ENCODE results near the gene BRD4. TPM values are rescaled to one million over a fixed set of nuclear protein-coding genes. Genes with fewer than 3 reads are reported as not detected.
A peak's percentile ranks its signal among the peaks of the same experiment; 100 is the strongest.

The BRD4 gene
- total and polyA plus RNA-seq, 2 experiments from 2014 or later = 63.8 to 115 TPM

DNA sequence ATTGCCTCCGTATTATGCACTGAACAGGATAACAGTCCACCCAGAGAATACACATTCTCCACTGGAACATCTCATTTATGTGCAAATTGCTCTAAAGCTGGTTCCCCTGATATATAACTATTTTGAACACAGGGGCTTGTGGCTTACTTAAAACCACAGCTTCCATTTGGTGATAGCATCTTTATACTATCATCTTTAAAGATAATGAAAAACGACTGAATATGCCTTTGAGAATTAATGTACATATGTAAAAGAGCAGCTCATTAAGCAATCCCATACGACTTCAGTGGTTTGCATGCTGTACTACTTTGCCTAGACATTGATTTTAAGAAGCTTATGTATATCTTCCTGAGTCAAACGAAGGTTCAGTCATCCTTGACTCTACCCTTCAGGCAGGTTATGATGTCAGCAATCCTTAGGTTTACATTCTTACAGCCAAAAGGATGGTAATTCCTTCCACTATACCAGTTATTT lies 40.8 kb downstream of the BRD4 start:
- no peak for DNase-seq (ENCODE audit: low spot score)
- no peak for ATAC-seq
- H3K9me2 ChIP-seq (ENCODE audit: insufficient read depth) = no peaks in the 10 kb centered on the region
- Mint-ChIP-seq H3K27me3 (ENCODE audit: insufficient read depth, low read depth, poor library complexity) (peaks cover 2% of the 10 kb centered on the region), H3K36me3 (ENCODE audit: low read depth) (peaks cover 18% of the 10 kb centered on the region), H3K4me3 (no peak overlapping the region), H3K27ac (no peak overlapping the region), H3K4me1 (peaks cover 86% of the 10 kb centered on the region), H3K9me3 (no peaks in the 10 kb centered on the region)
- no peak overlapping the region for H2AFZ ChIP-seq
- H3K4me1 ChIP-seq (ENCODE audit: insufficient read depth) = peaks cover 87% of the 10 kb centered on the region
- peaks cover 99% of the 10 kb centered on the region for H4K20me1 ChIP-seq (replicated peaks; ENCODE audit: insufficient read depth)
- H3K27me3 ChIP-seq (ENCODE audit: insufficient read depth) = no peaks in the 10 kb centered on the region
- H3K27ac ChIP-seq (ENCODE audit: low read depth) = no peak overlapping the region
- peaks cover 4% of the 10 kb centered on the region for H3F3A ChIP-seq (replicated peaks; ENCODE audit: low read depth)
- H3K4me2 ChIP-seq = peak overlapping the region; percentile 23; the same call in 1 of the 2 replicates
- no peak overlapping the region for H3K4me3 ChIP-seq
- TF ChIP-seq ZNF331 (CRISPR knock-in tag; IDR thresholded peaks at IDR 0.05; ENCODE audit: low read depth) = no peak
- no peak for TF ChIP-seq STAT1 (IDR thresholded peaks at IDR 0.05; ENCODE audit: unreplicated experiment)
- TF ChIP-seq, protein P1, sequence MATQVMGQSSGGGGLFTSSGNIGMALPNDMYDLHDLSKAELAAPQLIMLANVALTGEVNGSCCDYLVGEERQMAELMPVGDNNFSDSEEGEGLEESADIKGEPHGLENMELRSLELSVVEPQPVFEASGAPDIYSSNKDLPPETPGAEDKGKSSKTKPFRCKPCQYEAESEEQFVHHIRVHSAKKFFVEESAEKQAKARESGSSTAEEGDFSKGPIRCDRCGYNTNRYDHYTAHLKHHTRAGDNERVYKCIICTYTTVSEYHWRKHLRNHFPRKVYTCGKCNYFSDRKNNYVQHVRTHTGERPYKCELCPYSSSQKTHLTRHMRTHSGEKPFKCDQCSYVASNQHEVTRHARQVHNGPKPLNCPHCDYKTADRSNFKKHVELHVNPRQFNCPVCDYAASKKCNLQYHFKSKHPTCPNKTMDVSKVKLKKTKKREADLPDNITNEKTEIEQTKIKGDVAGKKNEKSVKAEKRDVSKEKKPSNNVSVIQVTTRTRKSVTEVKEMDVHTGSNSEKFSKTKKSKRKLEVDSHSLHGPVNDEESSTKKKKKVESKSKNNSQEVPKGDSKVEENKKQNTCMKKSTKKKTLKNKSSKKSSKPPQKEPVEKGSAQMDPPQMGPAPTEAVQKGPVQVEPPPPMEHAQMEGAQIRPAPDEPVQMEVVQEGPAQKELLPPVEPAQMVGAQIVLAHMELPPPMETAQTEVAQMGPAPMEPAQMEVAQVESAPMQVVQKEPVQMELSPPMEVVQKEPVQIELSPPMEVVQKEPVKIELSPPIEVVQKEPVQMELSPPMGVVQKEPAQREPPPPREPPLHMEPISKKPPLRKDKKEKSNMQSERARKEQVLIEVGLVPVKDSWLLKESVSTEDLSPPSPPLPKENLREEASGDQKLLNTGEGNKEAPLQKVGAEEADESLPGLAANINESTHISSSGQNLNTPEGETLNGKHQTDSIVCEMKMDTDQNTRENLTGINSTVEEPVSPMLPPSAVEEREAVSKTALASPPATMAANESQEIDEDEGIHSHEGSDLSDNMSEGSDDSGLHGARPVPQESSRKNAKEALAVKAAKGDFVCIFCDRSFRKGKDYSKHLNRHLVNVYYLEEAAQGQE (IDR thresholded peaks at IDR 0.05; ENCODE audit: unreplicated experiment) = no peak
- TF ChIP-seq JUNB (IDR thresholded peaks at IDR 0.05; ENCODE audit: unreplicated experiment) = no peak
- no peak for TF ChIP-seq EZH2 (IDR thresholded peaks at IDR 0.05; ENCODE audit: low read depth, unreplicated experiment)
- no peak for TF ChIP-seq EZH2phosphoT487 (IDR thresholded peaks at IDR 0.05; ENCODE audit: unreplicated experiment)
- H3K79me2 ChIP-seq (replicated peaks; ENCODE audit: insufficient read depth) = peaks cover 100% of the 10 kb centered on the region
- H3K36me3 ChIP-seq (ENCODE audit: insufficient read depth) = no peaks in the 10 kb centered on the region

- peak overlapping the region; percentile 25; the same call in 1 of the 2 replicates for H3K4me2 ChIP-seq
- H3K27ac ChIP-seq (ENCODE audit: low read depth) = 0 out of 2 replicates have a peak overlapping the region, but pooled peaks have one; percentile 42
- peaks cover 91% of the 10 kb centered on the region for H3K4me1 ChIP-seq (ENCODE audit: insufficient read depth)
- H3K9me2 ChIP-seq (ENCODE audit: insufficient read depth) = no peaks in the 10 kb centered on the region
- no peak overlapping the region for H3K4me3 ChIP-seq
- no peak overlapping the region; the same call in 2 of the 3 replicates for H3K4me3 Mint-ChIP-seq
- H4K20me1 ChIP-seq (replicated peaks; ENCODE audit: insufficient read depth) = peaks cover 99% of the 10 kb centered on the region
- ATAC-seq (no peak), DNase-seq (ENCODE audit: low spot score) (no peak)
- H3K36me3 Mint-ChIP-seq (ENCODE audit: low read depth) = peaks cover 13% of the 10 kb centered on the region
- H3K9me3 Mint-ChIP-seq = no peaks in the 10 kb centered on the region
- H3F3A ChIP-seq (replicated peaks; ENCODE audit: low read depth) = peaks cover 4% of the 10 kb centered on the region
- peaks cover 86% of the 10 kb centered on the region for H3K4me1 Mint-ChIP-seq
- no peaks in the 10 kb centered on the region for H3K27me3 ChIP-seq (ENCODE audit: insufficient read depth)
- no peak overlapping the region for H2AFZ ChIP-seq
- H3K27me3 Mint-ChIP-seq (ENCODE audit: insufficient read depth, low read depth, poor library complexity) = peaks cover 4% of the 10 kb centered on the region
- peaks cover 100% of the 10 kb centered on the region for H3K79me2 ChIP-seq (replicated peaks; ENCODE audit: insufficient read depth)
- H3K27ac Mint-ChIP-seq = no peak overlapping the region
- no peaks in the 10 kb centered on the region for H3K36me3 ChIP-seq (ENCODE audit: insufficient read depth)
- TF ChIP-seq, protein P2, sequence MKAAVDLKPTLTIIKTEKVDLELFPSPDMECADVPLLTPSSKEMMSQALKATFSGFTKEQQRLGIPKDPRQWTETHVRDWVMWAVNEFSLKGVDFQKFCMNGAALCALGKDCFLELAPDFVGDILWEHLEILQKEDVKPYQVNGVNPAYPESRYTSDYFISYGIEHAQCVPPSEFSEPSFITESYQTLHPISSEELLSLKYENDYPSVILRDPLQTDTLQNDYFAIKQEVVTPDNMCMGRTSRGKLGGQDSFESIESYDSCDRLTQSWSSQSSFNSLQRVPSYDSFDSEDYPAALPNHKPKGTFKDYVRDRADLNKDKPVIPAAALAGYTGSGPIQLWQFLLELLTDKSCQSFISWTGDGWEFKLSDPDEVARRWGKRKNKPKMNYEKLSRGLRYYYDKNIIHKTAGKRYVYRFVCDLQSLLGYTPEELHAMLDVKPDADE (IDR thresholded peaks at IDR 0.05) = no peak
- TF ChIP-seq ZNF462 (CRISPR knock-in tag; IDR thresholded peaks at IDR 0.05) (no peak), STAT1 (IDR thresholded peaks at IDR 0.05; ENCODE audit: unreplicated experiment) (no peak), CREB1 (CRISPR knock-in tag; IDR thresholded peaks at IDR 0.05; ENCODE audit: low read depth) (no peak), ZNF331 (CRISPR knock-in tag; IDR thresholded peaks at IDR 0.05; ENCODE audit: low read depth) (no peak)
These were observed 41.2 kb downstream of the BRD4 start for GRCh38 chr19:15291089-15291488.
